HepG2 (cell line): Measurements from ENCODE around the gene RASGRF1. TPM values are rescaled to one million over a fixed set of nuclear protein-coding genes. Genes with fewer than 3 reads are reported as not detected.

Source experiments
- ATAC-seq: fragments of 200-7000 bp; cut with Tn5 transposase; 3 replicates; pipeline ENCODE4 v1.9.1; 2020; ENCODE audit warnings: mild to moderate bottlenecking, moderate library complexity
- BruUV-seq: library from RNA; stranded (reverse); fragments of 400-500 nt; replicated peaks from 2 replicates; lab custom pipeline; 2021; lab: Mats Ljungman, UMichigan
- CTCF ChIA-PET: fragments of 300-600 bp; formaldehyde crosslinking; extraction: SDS; loops from one replicate; lab custom pipeline; 2021; ENCODE audit warnings: low total read pairs, inconsistent platforms, low intra/inter-chr PET ratio; lab: Yijun Ruan, JAX
- POLR2A ChIA-PET: fragments of 350-600 bp; sonication (Branson Sonifier 250); formaldehyde crosslinking; loops from one replicate; lab custom pipeline; 2020; ENCODE audit warnings: antibody characterized with exemption, inconsistent platforms; lab: Yijun Ruan, JAX
- DNase-seq: peaks from one replicate; pipeline ENCODE4 v3.0.0-alpha.2; 2015; ENCODE audit warnings: low spot score
- FAIRE-seq: peaks from 3 replicates; lab custom pipeline; 2011; peaks lifted over from hg19 to GRCh38; lab: Jason Lieb, UNC
- H2AFZ ChIP-seq: one replicate; pipeline ENCODE4 v1.6.1; 2011; ENCODE audit warnings: low read length, inconsistent platforms
- H3K27ac ChIP-seq: fragments of 300-600 bp; 3 replicates; pipeline ENCODE4 v1.8.0; 2011; ENCODE audit warnings: mixed run types, mild to moderate bottlenecking, mixed read lengths, low read length, inconsistent platforms; ENCODE audit not compliant: insufficient read depth; ENCODE audit errors: extremely low read length
- H3K27me3 ChIP-seq, 2 experiments: fragments of 200-600 bp in 1 of 2; 2 replicates in 1 of 2; 3 replicates in 1 of 2; pipeline versions ENCODE4 v1.6.0 to v1.8.0; 2011; ENCODE audit warnings: low read length in 2 of 2, mild to moderate bottlenecking in 2 of 2, moderate library complexity in 2 of 2, inconsistent platforms in 1 of 2; ENCODE audit not compliant: insufficient read depth in 2 of 2, control insufficient read depth in 1 of 2
- H3K36me3 ChIP-seq, 2 experiments: fragments of 200-600 bp in 1 of 2; replicated peaks in 1 of 2; 2 replicates in 1 of 2; 3 replicates in 1 of 2; pipeline versions ENCODE4 v1.5.1 to v1.8.0; 2011; ENCODE audit warnings: low read length in 2 of 2, inconsistent platforms in 1 of 2; ENCODE audit not compliant: insufficient read depth in 2 of 2, control insufficient read depth in 1 of 2
- H3K4me1 ChIP-seq: 2 replicates; pipeline ENCODE4 v1.5.1; 2012; ENCODE audit warnings: low read length, inconsistent platforms; ENCODE audit not compliant: insufficient read depth
- H3K4me2 ChIP-seq: 2 replicates; pipeline ENCODE4 v1.6.0; 2011; ENCODE audit warnings: low read depth, low read length, inconsistent platforms
- H3K4me3 ChIP-seq, 3 experiments: fragments of 200-600 bp in 1 of 3; sonication (generic), shearing (Covaris generic) in 1 of 3; replicated peaks in 1 of 3; 2 replicates each; pipeline ENCODE4 v1.5.1; 2011 to 2016; ENCODE audit warnings: low read length in 3 of 3, inconsistent platforms in 2 of 3, low read depth in 2 of 3, mild to moderate bottlenecking in 2 of 3, control low read depth in 1 of 3, mixed read lengths in 1 of 3; ENCODE audit not compliant: insufficient read depth in 1 of 3
- H3K79me2 ChIP-seq: one replicate; pipeline ENCODE4 v1.6.1; 2011; ENCODE audit warnings: low read length, inconsistent platforms; ENCODE audit not compliant: insufficient read depth
- H3K9ac ChIP-seq: 2 replicates; pipeline ENCODE4 v1.6.0; 2011; ENCODE audit warnings: mild to moderate bottlenecking, low read depth, low read length, inconsistent platforms; ENCODE audit not compliant: insufficient read depth
- H3K9me3 ChIP-seq: 2 replicates; pipeline ENCODE4 v1.5.1; 2012; ENCODE audit warnings: mild to moderate bottlenecking, low read length
- H4K20me1 ChIP-seq: 2 replicates; pipeline ENCODE4 v1.6.0; 2011; ENCODE audit warnings: inconsistent platforms, mild to moderate bottlenecking, low read length, moderate library complexity; ENCODE audit not compliant: insufficient read depth
- SAP130 ChIP-seq: IDR thresholded peaks from 2 replicates; pipeline ENCODE4 v1.6.1; 2016; ENCODE audit warnings: low read depth
- ZNF629 ChIP-seq: sonication (generic); formaldehyde crosslinking; conservative IDR thresholded peaks from 2 replicates; pipeline ENCODE4 v1.5.0; 2020; ENCODE audit warnings: missing genetic modification reagents
- WGBS: methylation state at CpG from one replicate; pipeline ENCODE4 v1.1.6; 2017; ENCODE audit warnings: low lambda C conversion rate; 5-methylcytosine and 5-hydroxymethylcytosine counted together
- in situ Hi-C: cut with HindIII; loops from 2 replicates; pipeline ENCODE4 v1.10.0; 2017; ENCODE audit warnings: low pct_unique_long_range_greater_than_20kb; ENCODE audit not compliant: extremely low pct_ligation_motif_present
- intact Hi-C: fragments of 100-400 bp; cut with micrococcal nuclease; formaldehyde crosslinking; loops from one replicate; pipeline ENCODE4 v1.10.0; 2022; ENCODE audit not compliant: unreplicated experiment
- polyA plus RNA-seq, 8 experiments: library from polyadenylated mRNA; depleted of rRNA in 3 of 8; stranded (reverse) in 7 of 8; unstranded in 1 of 8; fragments of >200 nt; fragmentation: Illumina TruSeq in 4 of 8; extraction: Trizol in 4 of 8; gene quantifications; 2 replicates each; pipeline versions ENCODE4 v1.2.1 to v1.2.3, GENCODE V29; 2011 to 2016; ENCODE audit warnings: low read depth in 4 of 8, missing spikeins in 1 of 8, mixed read lengths in 1 of 8; ENCODE audit not compliant: insufficient read depth in 1 of 8
- total RNA-seq, 5 experiments: library from RNA; depleted of rRNA; stranded (reverse); fragments of >200 nt; fragmentation: Illumina TruSeq; extraction: Trizol; gene quantifications; 2 replicates each; pipeline ENCODE4 v1.2.3, GENCODE V29; 2016; ENCODE audit warnings: low read depth in 1 of 5
- TF ChIP-seq, protein P1 (sequence below), 2 experiments: IDR thresholded peaks; 2 replicates each; pipeline ENCODE4 v1.6.1; 2011 to 2012; ENCODE audit warnings: low read length in 2 of 2, borderline replicate concordance in 1 of 2, low read depth in 1 of 2, mild to moderate bottlenecking in 1 of 2, moderate library complexity in 1 of 2

RASGRF1 gene
- total and polyA plus RNA-seq, 2 of the 13 experiments (the other 11 are each of a cell fraction or from before 2014, with no cell fraction given): 0.55 to 3.0 TPM

DNA sequence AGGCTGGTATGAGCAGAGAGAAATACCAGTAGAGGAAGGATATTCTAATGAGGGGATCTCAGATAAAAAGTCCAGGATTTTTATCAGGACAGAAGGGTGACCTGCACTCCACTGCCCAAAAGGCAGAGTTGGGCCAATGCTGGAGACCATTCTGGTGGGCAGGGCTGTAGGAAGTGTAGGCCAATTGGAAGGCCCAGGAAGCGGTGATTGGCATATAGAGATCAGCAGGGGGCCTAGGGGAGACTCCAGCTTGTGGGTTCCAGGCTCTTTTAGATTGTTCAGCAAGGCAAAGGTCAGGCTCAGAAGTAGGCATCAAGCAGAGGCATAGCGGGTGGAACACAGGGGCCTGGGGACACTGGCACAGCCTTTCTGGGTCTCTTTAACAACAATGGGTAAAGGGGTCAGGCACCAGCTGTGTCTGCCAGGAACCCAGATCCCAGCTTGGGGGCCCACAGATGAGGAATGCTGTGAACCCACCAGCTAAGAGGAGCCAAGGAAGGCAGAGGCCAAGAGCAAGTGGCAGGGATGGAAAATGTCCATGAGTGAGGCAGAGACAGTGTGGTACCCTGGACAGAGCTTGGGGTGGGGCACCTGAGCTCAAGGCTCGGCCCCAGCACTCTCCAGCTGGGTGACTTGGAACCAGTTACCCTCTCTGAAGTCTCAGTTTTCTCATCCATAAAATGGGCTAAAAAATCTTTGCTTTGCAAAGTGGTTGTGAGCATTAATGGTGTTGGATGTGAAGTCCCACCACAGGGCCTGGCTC, 27.0 kb upstream of the RASGRF1 start:
- TF ChIP-seq SAP130 (no peak), ZNF629 (CRISPR knock-in tag) (peak; percentile 56)
- TF ChIP-seq, protein P1, sequence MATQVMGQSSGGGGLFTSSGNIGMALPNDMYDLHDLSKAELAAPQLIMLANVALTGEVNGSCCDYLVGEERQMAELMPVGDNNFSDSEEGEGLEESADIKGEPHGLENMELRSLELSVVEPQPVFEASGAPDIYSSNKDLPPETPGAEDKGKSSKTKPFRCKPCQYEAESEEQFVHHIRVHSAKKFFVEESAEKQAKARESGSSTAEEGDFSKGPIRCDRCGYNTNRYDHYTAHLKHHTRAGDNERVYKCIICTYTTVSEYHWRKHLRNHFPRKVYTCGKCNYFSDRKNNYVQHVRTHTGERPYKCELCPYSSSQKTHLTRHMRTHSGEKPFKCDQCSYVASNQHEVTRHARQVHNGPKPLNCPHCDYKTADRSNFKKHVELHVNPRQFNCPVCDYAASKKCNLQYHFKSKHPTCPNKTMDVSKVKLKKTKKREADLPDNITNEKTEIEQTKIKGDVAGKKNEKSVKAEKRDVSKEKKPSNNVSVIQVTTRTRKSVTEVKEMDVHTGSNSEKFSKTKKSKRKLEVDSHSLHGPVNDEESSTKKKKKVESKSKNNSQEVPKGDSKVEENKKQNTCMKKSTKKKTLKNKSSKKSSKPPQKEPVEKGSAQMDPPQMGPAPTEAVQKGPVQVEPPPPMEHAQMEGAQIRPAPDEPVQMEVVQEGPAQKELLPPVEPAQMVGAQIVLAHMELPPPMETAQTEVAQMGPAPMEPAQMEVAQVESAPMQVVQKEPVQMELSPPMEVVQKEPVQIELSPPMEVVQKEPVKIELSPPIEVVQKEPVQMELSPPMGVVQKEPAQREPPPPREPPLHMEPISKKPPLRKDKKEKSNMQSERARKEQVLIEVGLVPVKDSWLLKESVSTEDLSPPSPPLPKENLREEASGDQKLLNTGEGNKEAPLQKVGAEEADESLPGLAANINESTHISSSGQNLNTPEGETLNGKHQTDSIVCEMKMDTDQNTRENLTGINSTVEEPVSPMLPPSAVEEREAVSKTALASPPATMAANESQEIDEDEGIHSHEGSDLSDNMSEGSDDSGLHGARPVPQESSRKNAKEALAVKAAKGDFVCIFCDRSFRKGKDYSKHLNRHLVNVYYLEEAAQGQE (IDR thresholded peaks at IDR 0.05; ENCODE audit: borderline replicate concordance in 1 of 2, low read depth in 1 of 2, low read length in 2 of 2): peak in 1 of 2 experiments; percentile 2; a peak in 2 of 4 replicates
- TF ChIP-seq, all 625 proteins: peak for 2
- Histone ChIP-seq H3K4me3 (no peak overlapping the region), H3K27ac (no peak overlapping the region), H2AFZ (no peak overlapping the region), H3K79me2 (no peaks in the 10 kb centered on the region), H3K4me2 (no peak overlapping the region), H3K36me3 (no peaks in the 10 kb centered on the region), H4K20me1 (0 out of 2 replicates have a peak, but pooled peaks cover 3% of the 10 kb centered on the region), H3K4me1 (no peaks in the 10 kb centered on the region), H3K9ac (no peak overlapping the region), H3K27me3 (no peaks in the 10 kb centered on the region; a peak in 2 of 5 replicates), H3K9me3 (no peaks in the 10 kb centered on the region)
- intact Hi-C loops: no loop called here
- DNase-seq: no peak
- ChIA-PET CTCF (no interaction called here), POLR2A (no interaction called here)
- in situ Hi-C loops: no loop called here
- no peak for FAIRE-seq
- ATAC-seq: no peak
- WGBS: 29% methylated on average over 2 of the region's 3 CpGs
- no TSS peak for BruUV-seq
